T47D (cell line): ENCODE measurements around the gene UPB1.
"Not testable (repeated sequence)": the region's sequence is repeated elsewhere in the genome, so short reads cannot be mapped to it uniquely, and the experiment has no call there.

Source experiments
- DNase-seq, 2 experiments: peaks; one replicate each; pipeline versions ENCODE4 v3.0.0 to v3.0.0-alpha.2; 2011 to 2012; ENCODE audit warnings: low read depth in 1 of 2, low spot score in 1 of 2
- JUND ChIP-seq: IDR thresholded peaks from 2 replicates; pipeline ENCODE4 v1.6.1; 2012; ENCODE audit warnings: low read depth
- in situ Hi-C: cut with HindIII; loops from 2 replicates; pipeline ENCODE4 v1.10.0; 2016; ENCODE audit warnings: low sequenced_read_pairs, low pct_unique_long_range_greater_than_20kb

UPB1 gene

DNA sequence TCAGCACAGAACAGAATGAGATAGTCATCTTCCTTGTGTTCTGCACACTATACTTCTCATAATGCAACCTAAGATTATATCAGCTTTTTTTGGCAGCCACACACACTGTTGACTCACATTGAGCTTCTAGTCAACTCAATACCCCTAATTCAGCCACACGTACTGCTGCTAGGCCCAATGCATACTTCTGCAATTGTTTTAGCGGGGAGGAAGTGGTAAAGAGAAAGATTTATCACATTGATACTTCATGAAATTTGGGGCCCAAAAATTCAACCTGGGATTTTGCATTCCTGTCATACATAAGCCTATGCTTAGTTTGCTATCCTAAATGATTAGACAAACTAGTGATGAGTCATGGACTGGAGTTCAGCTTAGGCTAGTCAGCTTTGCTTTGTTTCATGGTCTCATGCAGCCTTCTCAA, 8.6 kb upstream of the UPB1 start:
- TF ChIP-seq JUND, result no peak
- DNase-seq, result peak in 1 of 2 experiments; percentile 26
- in situ Hi-C loops, result no loop called here

DNA sequence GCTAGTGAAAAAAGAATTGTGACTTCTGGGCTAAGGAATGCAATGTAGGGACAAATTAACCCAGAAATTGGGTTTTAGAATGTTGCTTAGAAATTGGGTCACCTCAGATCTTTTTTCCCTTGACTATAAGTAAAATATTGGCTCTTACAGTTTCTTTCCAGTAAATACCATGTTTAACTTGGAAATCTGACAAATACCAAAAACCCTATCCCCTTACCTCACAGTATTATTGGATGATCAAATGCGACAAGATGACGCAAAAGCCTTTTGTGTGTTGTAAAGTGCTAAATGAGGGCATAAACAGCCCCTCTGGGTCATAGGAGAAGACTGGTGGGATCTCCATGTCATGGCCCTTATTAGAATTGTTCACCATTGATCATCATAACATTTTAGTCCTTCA, 6.1 kb upstream of the UPB1 start:
- TF ChIP-seq JUND, result no peak
- in situ Hi-C loops, result no loop called here
- no peak for DNase-seq

DNA sequence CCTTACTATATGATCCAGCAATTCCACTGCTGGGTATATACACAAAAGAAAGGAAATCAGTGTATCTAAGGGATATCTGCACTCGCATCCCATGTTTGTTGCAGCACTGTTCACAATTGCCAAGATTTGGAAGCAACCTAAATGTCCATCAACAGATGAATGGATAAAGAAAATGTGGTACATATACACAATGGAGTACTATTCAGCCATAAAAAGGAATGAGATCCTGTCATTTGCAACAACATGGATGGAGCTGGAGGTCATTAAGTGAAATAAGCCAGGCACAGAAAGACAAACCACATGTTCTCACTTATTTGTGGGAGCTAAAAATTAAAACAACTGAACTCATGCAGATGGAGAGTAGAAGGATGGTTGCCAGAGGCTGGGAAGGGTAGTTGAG, 5.7 kb upstream of the UPB1 start:
- in situ Hi-C loops, DNase-seq: not testable (repeated sequence)

DNA sequence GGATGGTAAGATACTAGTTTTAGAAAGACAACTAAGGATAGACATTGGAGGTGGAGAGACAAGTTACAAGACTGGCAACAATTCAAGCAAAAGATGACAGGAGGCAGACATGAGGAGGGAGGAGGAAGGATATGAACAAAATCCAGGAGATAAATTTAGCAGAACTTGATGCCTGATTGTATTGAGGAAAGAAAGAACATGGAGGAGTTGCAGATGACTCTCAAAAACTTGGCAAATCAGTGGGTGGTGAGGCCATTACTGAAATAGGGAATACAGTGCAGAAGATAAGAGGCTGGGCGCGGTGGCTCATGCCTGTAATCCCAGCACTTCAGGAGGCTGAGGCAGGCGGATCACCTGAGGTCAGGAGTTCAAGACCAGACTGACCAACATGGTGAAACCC, 2.7 kb upstream of the UPB1 start:
- no peak for DNase-seq
- no peak for TF ChIP-seq JUND
- in situ Hi-C loops, result no loop called here

- TF ChIP-seq JUND, result no peak
- in situ Hi-C loops, result no loop called here
- DNase-seq, result no peak
These were observed 985 bp upstream of the UPB1 start for GRCh38 chr22:24494167-24494527.

DNA sequence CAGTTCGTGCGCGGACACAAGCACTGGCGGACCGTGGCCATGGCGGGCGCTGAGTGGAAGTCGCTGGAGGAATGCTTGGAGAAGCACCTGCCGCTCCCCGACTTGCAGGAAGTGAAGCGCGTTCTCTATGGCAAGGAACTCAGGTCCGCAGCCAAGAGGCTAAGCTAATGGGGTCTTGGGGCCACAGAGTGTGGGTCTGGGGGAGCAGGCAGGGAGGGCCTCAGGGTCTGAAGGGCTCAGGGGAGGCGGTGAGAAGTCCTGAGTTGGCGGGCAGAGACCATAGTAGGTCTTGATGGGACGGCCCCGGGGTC, 188 bp downstream of the UPB1 start:
- DNase-seq, result no peak
- no peak for TF ChIP-seq JUND

DNA sequence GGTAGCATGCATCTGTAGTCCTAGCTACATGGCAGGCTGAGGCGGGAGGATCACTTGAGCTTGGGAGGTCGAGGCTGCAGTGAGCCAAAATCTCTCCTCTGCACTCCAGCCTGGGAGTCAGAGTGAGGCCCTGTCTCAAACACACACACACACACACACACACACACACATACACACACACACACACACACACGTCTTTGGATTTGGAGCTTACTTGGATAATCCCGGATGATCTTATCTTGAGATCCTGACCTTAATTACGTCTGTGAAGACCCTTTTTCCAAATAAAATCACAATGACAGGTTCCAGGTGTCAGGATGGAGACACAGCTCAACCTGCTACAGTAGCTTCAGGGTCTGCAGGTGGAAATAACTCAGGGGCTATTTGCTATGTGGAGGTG, 1.1 kb downstream of the UPB1 start:
- no peak for TF ChIP-seq JUND

More for the DNA sequence above, 188 bp downstream of the UPB1 start:
- in situ Hi-C loops, result no loop called here

DNA sequence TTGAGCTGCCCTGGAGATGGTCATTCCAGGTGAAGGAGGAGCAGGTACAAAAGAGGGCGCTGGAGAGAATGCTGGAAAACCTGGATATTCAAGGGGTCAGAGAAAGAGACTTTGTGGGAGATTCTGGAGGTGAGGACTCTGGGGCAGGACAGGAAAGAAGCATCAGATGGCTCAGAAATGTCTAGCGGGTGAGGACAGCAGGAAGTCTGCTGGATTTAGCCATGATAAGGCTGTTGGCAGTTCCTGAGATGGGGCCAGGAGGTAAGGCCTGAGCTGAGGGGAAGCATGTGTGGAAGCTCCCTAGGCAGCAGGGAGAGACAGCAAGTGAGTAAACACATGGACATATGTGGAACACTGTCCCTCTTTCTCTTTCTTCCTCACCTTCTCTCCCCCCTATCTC, 1.5 kb downstream of the UPB1 start:
- no peak for DNase-seq
- TF ChIP-seq JUND, result no peak
- in situ Hi-C loops, result no loop called here

More for the DNA sequence above, 1.1 kb downstream of the UPB1 start:
- no peak for DNase-seq
- in situ Hi-C loops, result no loop called here

- in situ Hi-C loops, result no loop called here
- TF ChIP-seq JUND, result no peak
- no peak for DNase-seq
These were observed 2.7 kb downstream of the UPB1 start for GRCh38 chr22:24497841-24498258.

- no peak for TF ChIP-seq JUND
- DNase-seq, result no peak
- in situ Hi-C loops, result no loop called here
These were observed 3.7 kb downstream of the UPB1 start for GRCh38 chr22:24498824-24499223.

- in situ Hi-C loops, result no loop called here
- TF ChIP-seq JUND, result no peak
- no peak for DNase-seq
These were observed 4.7 kb downstream of the UPB1 start for GRCh38 chr22:24499706-24500276.

DNA sequence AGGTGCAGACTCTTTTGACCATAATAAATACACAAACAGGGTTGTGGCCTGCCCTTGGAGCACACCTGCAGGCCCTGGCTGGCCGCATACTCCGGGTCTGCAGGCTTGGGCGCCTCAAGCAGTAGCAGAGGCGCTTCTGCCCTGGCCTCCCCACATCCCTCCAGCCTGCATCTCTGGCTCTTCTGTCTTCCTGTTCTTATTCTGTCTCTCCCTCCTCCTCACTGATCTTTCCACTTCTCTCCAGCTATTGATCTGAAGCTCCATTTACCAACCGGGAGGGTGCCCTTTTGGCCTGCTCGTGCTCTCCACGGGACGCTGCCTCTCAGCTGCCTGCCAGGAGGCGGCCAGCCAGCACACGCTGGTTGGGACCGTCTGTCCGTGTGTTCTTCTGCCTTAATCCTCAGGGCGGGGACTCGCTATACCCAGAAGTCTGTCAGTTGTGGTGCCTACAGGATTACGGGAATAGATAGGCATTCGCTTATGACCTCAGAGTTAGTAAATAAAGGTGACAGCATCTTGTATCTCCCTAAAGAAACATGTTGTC, 5.2 kb downstream of the UPB1 start:
- no peak for DNase-seq
- TF ChIP-seq JUND, result no peak
- in situ Hi-C loops, result no loop called here

- no peak for DNase-seq
- in situ Hi-C loops, result no loop called here
- TF ChIP-seq JUND, result no peak
These were observed 6.3 kb downstream of the UPB1 start for GRCh38 chr22:24501301-24502005.

DNA sequence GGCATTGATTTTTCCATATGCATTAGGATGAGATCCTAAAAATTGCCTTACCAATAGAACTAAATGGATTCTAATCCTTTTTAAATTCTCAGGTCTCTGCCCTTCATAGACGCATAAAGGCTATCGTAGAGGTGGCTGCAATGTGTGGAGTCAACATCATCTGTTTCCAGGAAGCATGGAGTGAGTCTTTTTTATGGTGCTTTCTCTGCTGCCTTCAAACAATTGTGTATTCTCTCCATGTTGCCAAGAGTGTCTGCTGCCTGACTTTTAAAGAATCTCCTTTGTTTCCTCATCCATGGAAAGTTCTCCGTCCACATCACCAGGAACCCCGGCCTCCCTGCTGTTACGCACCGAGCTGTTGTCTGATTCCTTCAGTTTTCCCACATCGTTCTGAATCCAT, 6.9 kb downstream of the UPB1 start:
- in situ Hi-C loops, result no loop called here
- DNase-seq, result no peak
- no peak for TF ChIP-seq JUND
